Spleen (tissue), 11 donors: ENCODE results near the gene KIF1C. TPM values are rescaled to one million over a fixed set of nuclear protein-coding genes. Genes with fewer than 3 reads are reported as not detected.

Experiments
- DNase-seq: peaks from one replicate; pipeline ENCODE4 v3.0.0-alpha.2; 2020
- H3K27ac ChIP-seq, 8 donors: fragments of 200-600 bp; sonication (generic) in 7 of 8; 1 replicate in 4 of 8; 2 replicates in 4 of 8; pipeline versions ENCODE4 v1.5.0 to v1.8.0; 2016 to 2021; ENCODE audit warnings: inconsistent platforms in 4 of 8, mild to moderate bottlenecking in 4 of 8, moderate library complexity in 1 of 8
- H3K27me3 ChIP-seq, 7 donors: fragments of 200-600 bp; sonication (generic) in 6 of 7; replicated peaks in 1 of 7; 1 replicate in 4 of 7; 2 replicates in 3 of 7; pipeline versions ENCODE4 v1.5.0 to v1.8.0; 2016 to 2021; ENCODE audit warnings: inconsistent platforms in 3 of 7, mild to moderate bottlenecking in 1 of 7
- H3K36me3 ChIP-seq, 6 donors: fragments of 200-600 bp; sonication (generic) in 5 of 6; 1 replicate in 4 of 6; 2 replicates in 2 of 6; pipeline versions ENCODE4 v1.5.0 to v1.8.0; 2016 to 2021; ENCODE audit warnings: inconsistent platforms in 2 of 6
- H3K4me1 ChIP-seq, 6 donors: fragments of 200-600 bp; sonication (generic) in 5 of 6; 1 replicate in 3 of 6; 2 replicates in 3 of 6; pipeline versions ENCODE4 v1.5.0 to v1.8.0; 2016 to 2021; ENCODE audit warnings: inconsistent platforms in 3 of 6
- H3K4me3 ChIP-seq, 8 donors: fragments of 200-600 bp; sonication (generic) in 7 of 8; 1 replicate in 4 of 8; 2 replicates in 4 of 8; pipeline versions ENCODE4 v1.5.0 to v1.8.0; 2016 to 2021; ENCODE audit warnings: inconsistent platforms in 4 of 8, mild to moderate bottlenecking in 4 of 8, moderate library complexity in 2 of 8
- H3K9me3 ChIP-seq, 8 donors: fragments of 200-600 bp; sonication (generic) in 7 of 8; 1 replicate in 4 of 8; 2 replicates in 4 of 8; pipeline versions ENCODE4 v1.5.0 to v1.8.0; 2016 to 2021; ENCODE audit warnings: inconsistent platforms in 4 of 8
- CTCF ChIP-seq, 11 experiments: fragments of 200-600 bp in 7 of 11; fragments of 450-650 bp in 4 of 11; sonication (generic) in 4 of 11; IDR thresholded peaks in 8 of 11; conservative IDR thresholded peaks in 3 of 11; 1 replicate in 7 of 11; 2 replicates in 4 of 11; pipeline versions ENCODE4 v1.4.0 to v1.8.0; 2016 to 2021; ENCODE audit warnings: antibody characterized with exemption in 11 of 11, inconsistent platforms in 4 of 11, mild to moderate bottlenecking in 1 of 11
- POLR2A ChIP-seq, 3 donors: fragments of 450-650 bp; IDR thresholded peaks; one replicate each; pipeline ENCODE4 v1.5.1; 2017; ENCODE audit warnings: antibody characterized with exemption in 3 of 3, mild to moderate bottlenecking in 1 of 3
- POLR2AphosphoS5 ChIP-seq, 3 donors: sonication (generic); formaldehyde crosslinking; IDR thresholded peaks; one replicate each; pipeline ENCODE4 v1.5.1; 2017; ENCODE audit warnings: antibody characterized with exemption in 3 of 3
- WGBS, 5 donors: extraction: QIAGEN DNeasy Blood & Tissue Kit in 3 of 5; methylation state at CpG; one replicate each; pipeline versions ENCODE4 v1.1.5 to v1.1.7; 2013 to 2018; 5-methylcytosine and 5-hydroxymethylcytosine counted together
- intact Hi-C: fragments of 100-400 bp; cut with DNase I; formaldehyde crosslinking; loops from one replicate; pipeline ENCODE4 v1.15.0; 2023; ENCODE audit warnings: low total_unique reads
- polyA plus RNA-seq, 3 donors: library from polyadenylated mRNA; stranded (reverse); fragments of 200-250 nt; gene quantifications; one replicate each; pipeline ENCODE4 v1.2.1, GENCODE V29; 2013
- total RNA-seq, 7 donors: library from RNA; depleted of rRNA in 3 of 7; stranded (reverse); fragments of >200 nt in 3 of 7; fragmentation: NEBNext Ultra II Directional in 4 of 7; extraction: Animal tissue kit (Norgen Biotek cat#: 25700) in 4 of 7; gene quantifications; one replicate each; pipeline versions ENCODE4 v1.1.0 to v1.2.1, GENCODE V29; 2016 to 2021
- donor health status: healthy with polysubstance abuse.
- donor health status: DM: no; HTN: no; CAD: no; lungs with moderate emphysema.
- donor health status: DM: no; HTN: no; CAD: no.
- donor health status: Bipolar disorder and iron deficiency.
- donor health status: healthy.
- donor health status: DM: no; HTN: no; CAD: no.
- donor health status: DM: yes; HTN: yes; CAD: no.

Gene KIF1C
- total and polyA plus RNA-seq, 10 donors, result 11.9 to 141 (median 64.8) TPM

GRCh38 chr17:5002121-5002788 is 4.5 kb downstream of the KIF1C start:
- Histone ChIP-seq H3K36me3 (peaks cover 3 to 72% (median 60%) of the 10 kb centered on the region in 6 donors), H3K4me3 (no peak overlapping the region), H3K27ac (no peak overlapping the region), H3K4me1 (peaks cover 13 to 32% (median 23%) of the 10 kb centered on the region in 6 donors), H3K27me3 (no peaks in the 10 kb centered on the region), H3K9me3 (no peaks in the 10 kb centered on the region)
- intact Hi-C loops, result no loop called here
- no peak for DNase-seq
- no peak for TF ChIP-seq CTCF (IDR thresholded peaks at IDR 0.05 in 8 of 11, conservative IDR thresholded peaks at IDR 0.05 in 3 of 11)
- no peak for TF ChIP-seq POLR2A (IDR thresholded peaks at IDR 0.05)
- TF ChIP-seq POLR2AphosphoS5 (IDR thresholded peaks at IDR 0.05), result no peak
- 91 to 97% (median 94%) methylated on average over 18 to 20 of the region's 20 CpGs for WGBS, 5 donors

GRCh38 chr17:5003214-5003867 is 5.6 kb downstream of the KIF1C start:
- peaks cover 13 to 28% (median 21%) of the 10 kb centered on the region in 6 donors for H3K4me1 ChIP-seq
- WGBS, 5 donors, result 92 to 96% (median 93%) methylated on average over 18 of the region's 18 CpGs
- no peaks in the 10 kb centered on the region for H3K9me3 ChIP-seq
- no peak overlapping the region for H3K27ac ChIP-seq
- TF ChIP-seq POLR2A (IDR thresholded peaks at IDR 0.05) (no peak), CTCF (IDR thresholded peaks at IDR 0.05 in 8 of 11, conservative IDR thresholded peaks at IDR 0.05 in 3 of 11) (no peak), POLR2AphosphoS5 (IDR thresholded peaks at IDR 0.05) (no peak)
- intact Hi-C loops, result no loop called here
- H3K36me3 ChIP-seq, result peaks cover 3 to 83% (median 71%) of the 10 kb centered on the region in 6 donors
- no peaks in the 10 kb centered on the region for H3K27me3 ChIP-seq
- no peak overlapping the region for H3K4me3 ChIP-seq
- no peak for DNase-seq

- Histone ChIP-seq H3K9me3 (no peaks in the 10 kb centered on the region), H3K4me3 (no peak overlapping the region), H3K36me3 (peaks cover 0 to 100% (median 61%) of the 10 kb centered on the region in 6 donors), H3K27me3 (no peaks in the 10 kb centered on the region), H3K27ac (no peak overlapping the region), H3K4me1 (peaks cover 0 to 11% (median 6%) of the 10 kb centered on the region in 6 donors)
- TF ChIP-seq POLR2A (IDR thresholded peaks at IDR 0.05) (no peak), CTCF (IDR thresholded peaks at IDR 0.05 in 8 of 11, conservative IDR thresholded peaks at IDR 0.05 in 3 of 11) (no peak), POLR2AphosphoS5 (IDR thresholded peaks at IDR 0.05) (no peak)
- no peak for DNase-seq
- 63 to 84% (median 68%) methylated on average over 6 of the region's 6 CpGs for WGBS, 5 donors
- intact Hi-C loops, result no loop called here
These were observed 14.2 kb downstream of the KIF1C start for GRCh38 chr17:5011928-5012327.

- peaks cover 0 to 22% (median 7%) of the 10 kb centered on the region in 6 donors for H3K4me1 ChIP-seq
- no peak for DNase-seq
- no peak overlapping the region for H3K27ac ChIP-seq
- no peaks in the 10 kb centered on the region for H3K27me3 ChIP-seq
- H3K4me3 ChIP-seq, result no peak overlapping the region
- 86 to 100% (median 93%) methylated on average over 3 to 4 of the region's 4 CpGs for whole genome bisulfite sequencing, 5 donors
- intact Hi-C loops, result no loop called here
- no peaks in the 10 kb centered on the region for H3K9me3 ChIP-seq
- peaks cover 0 to 100% (median 43%) of the 10 kb centered on the region in 6 donors for H3K36me3 ChIP-seq
- TF ChIP-seq POLR2AphosphoS5 (IDR thresholded peaks at IDR 0.05) (no peak), POLR2A (IDR thresholded peaks at IDR 0.05) (no peak), CTCF (IDR thresholded peaks at IDR 0.05 in 8 of 11, conservative IDR thresholded peaks at IDR 0.05 in 3 of 11) (no peak)
These were observed 16.6 kb downstream of the KIF1C start for GRCh38 chr17:5014357-5014756.
